ENCODE measurements around the gene JRKL.
"Not testable (repeated sequence)": the region's sequence is repeated elsewhere in the genome, so short reads cannot be mapped to it uniquely, and the experiment has no call there.

GRCh38 chr11:96411412-96411811, 21.6 kb downstream of the JRKL start:
- not testable (repeated sequence) for TF ChIP-seq CTCF, POLR2A (IDR thresholded peaks at IDR 0.05)

Measured in breast epithelium (tissue), 3 donors.